GM18526 (cell line): Measurements from ENCODE around the gene AUTS2.

ENCODE experiments used
- POLR2A ChIP-seq: IDR thresholded peaks from 3 replicates; pipeline ENCODE4 v1.6.1; 2011; ENCODE audit not compliant: insufficient read length; ENCODE audit errors: extremely low read depth

AUTS2 gene

GRCh38 chr7:70619659-70620058 lies 1021.4 kb downstream of the AUTS2 start:
- no peak for TF ChIP-seq POLR2A

- no peak for TF ChIP-seq POLR2A
These were observed 1022.2 kb downstream of the AUTS2 start for GRCh38 chr7:70620333-70621055.

- TF ChIP-seq POLR2A: no peak
These were observed 1023.8 kb downstream of the AUTS2 start for GRCh38 chr7:70621954-70622600.

- TF ChIP-seq POLR2A: no peak
These were observed 1024.7 kb downstream of the AUTS2 start for GRCh38 chr7:70622936-70623335.

GRCh38 chr7:70624500-70625103 lies 1026.3 kb downstream of the AUTS2 start:
- no peak for TF ChIP-seq POLR2A

GRCh38 chr7:70627461-70627860 lies 1029.2 kb downstream of the AUTS2 start:
- TF ChIP-seq POLR2A: no peak

- TF ChIP-seq POLR2A: no peak
These were observed 1032.2 kb downstream of the AUTS2 start for GRCh38 chr7:70630440-70630817.

- no peak for TF ChIP-seq POLR2A
These were observed 1032.7 kb downstream of the AUTS2 start for GRCh38 chr7:70630818-70631457.

GRCh38 chr7:70631718-70632117 lies 1033.4 kb downstream of the AUTS2 start:
- TF ChIP-seq POLR2A: no peak

GRCh38 chr7:70632400-70632799 lies 1034.1 kb downstream of the AUTS2 start:
- TF ChIP-seq POLR2A: no peak

- TF ChIP-seq POLR2A: no peak
These were observed 1035.8 kb downstream of the AUTS2 start for GRCh38 chr7:70634071-70634470.

GRCh38 chr7:70634610-70635068 lies 1036.4 kb downstream of the AUTS2 start:
- TF ChIP-seq POLR2A: no peak

GRCh38 chr7:70635633-70636032 lies 1037.4 kb downstream of the AUTS2 start:
- no peak for TF ChIP-seq POLR2A

GRCh38 chr7:70636169-70636568 lies 1037.9 kb downstream of the AUTS2 start:
- no peak for TF ChIP-seq POLR2A

- no peak for TF ChIP-seq POLR2A
These were observed 1039.5 kb downstream of the AUTS2 start for GRCh38 chr7:70637726-70638125.

- no peak for TF ChIP-seq POLR2A
These were observed 1040.2 kb downstream of the AUTS2 start for GRCh38 chr7:70638158-70639107.
